Spleen (tissue), 11 donors: Measurements from ENCODE around the gene GAB2. TPM values are rescaled to one million over a fixed set of nuclear protein-coding genes. Genes with fewer than 3 reads are reported as not detected.

ENCODE experiments used
- DNase-seq: peaks from one replicate; pipeline ENCODE4 v3.0.0-alpha.2; 2020
- H3K27ac ChIP-seq, 8 donors: fragments of 200-600 bp; sonication (generic) in 7 of 8; 1 replicate in 4 of 8; 2 replicates in 4 of 8; pipeline versions ENCODE4 v1.5.0 to v1.8.0; 2016 to 2021; ENCODE audit warnings: inconsistent platforms in 4 of 8, mild to moderate bottlenecking in 4 of 8, moderate library complexity in 1 of 8
- H3K27me3 ChIP-seq, 7 donors: fragments of 200-600 bp; sonication (generic) in 6 of 7; replicated peaks in 1 of 7; 1 replicate in 4 of 7; 2 replicates in 3 of 7; pipeline versions ENCODE4 v1.5.0 to v1.8.0; 2016 to 2021; ENCODE audit warnings: inconsistent platforms in 3 of 7, mild to moderate bottlenecking in 1 of 7
- H3K36me3 ChIP-seq, 6 donors: fragments of 200-600 bp; sonication (generic) in 5 of 6; 1 replicate in 4 of 6; 2 replicates in 2 of 6; pipeline versions ENCODE4 v1.5.0 to v1.8.0; 2016 to 2021; ENCODE audit warnings: inconsistent platforms in 2 of 6
- H3K4me1 ChIP-seq, 6 donors: fragments of 200-600 bp; sonication (generic) in 5 of 6; 1 replicate in 3 of 6; 2 replicates in 3 of 6; pipeline versions ENCODE4 v1.5.0 to v1.8.0; 2016 to 2021; ENCODE audit warnings: inconsistent platforms in 3 of 6
- H3K4me3 ChIP-seq, 8 donors: fragments of 200-600 bp; sonication (generic) in 7 of 8; 1 replicate in 4 of 8; 2 replicates in 4 of 8; pipeline versions ENCODE4 v1.5.0 to v1.8.0; 2016 to 2021; ENCODE audit warnings: inconsistent platforms in 4 of 8, mild to moderate bottlenecking in 4 of 8, moderate library complexity in 2 of 8
- H3K9me3 ChIP-seq, 8 donors: fragments of 200-600 bp; sonication (generic) in 7 of 8; 1 replicate in 4 of 8; 2 replicates in 4 of 8; pipeline versions ENCODE4 v1.5.0 to v1.8.0; 2016 to 2021; ENCODE audit warnings: inconsistent platforms in 4 of 8
- POLR2A ChIP-seq, 3 donors: fragments of 450-650 bp; IDR thresholded peaks; one replicate each; pipeline ENCODE4 v1.5.1; 2017; ENCODE audit warnings: antibody characterized with exemption in 3 of 3, mild to moderate bottlenecking in 1 of 3
- POLR2AphosphoS5 ChIP-seq, 3 donors: sonication (generic); formaldehyde crosslinking; IDR thresholded peaks; one replicate each; pipeline ENCODE4 v1.5.1; 2017; ENCODE audit warnings: antibody characterized with exemption in 3 of 3
- WGBS, 5 donors: extraction: QIAGEN DNeasy Blood & Tissue Kit in 3 of 5; methylation state at CpG; one replicate each; pipeline versions ENCODE4 v1.1.5 to v1.1.7; 2013 to 2018; 5-methylcytosine and 5-hydroxymethylcytosine counted together
- intact Hi-C: fragments of 100-400 bp; cut with DNase I; formaldehyde crosslinking; loops from one replicate; pipeline ENCODE4 v1.15.0; 2023; ENCODE audit warnings: low total_unique reads
- polyA plus RNA-seq, 3 donors: library from polyadenylated mRNA; stranded (reverse); fragments of 200-250 nt; gene quantifications; one replicate each; pipeline ENCODE4 v1.2.1, GENCODE V29; 2013
- total RNA-seq, 7 donors: library from RNA; depleted of rRNA in 3 of 7; stranded (reverse); fragments of >200 nt in 3 of 7; fragmentation: NEBNext Ultra II Directional in 4 of 7; extraction: Animal tissue kit (Norgen Biotek cat#: 25700) in 4 of 7; gene quantifications; one replicate each; pipeline versions ENCODE4 v1.1.0 to v1.2.1, GENCODE V29; 2016 to 2021
- TF ChIP-seq, protein P1 (sequence below), 11 experiments: fragments of 200-600 bp in 7 of 11; fragments of 450-650 bp in 4 of 11; sonication (generic) in 4 of 11; IDR thresholded peaks in 8 of 11; conservative IDR thresholded peaks in 3 of 11; 1 replicate in 7 of 11; 2 replicates in 4 of 11; pipeline versions ENCODE4 v1.4.0 to v1.8.0; 2016 to 2021; ENCODE audit warnings: antibody characterized with exemption in 11 of 11, inconsistent platforms in 4 of 11, mild to moderate bottlenecking in 1 of 11
- donor health status: healthy with polysubstance abuse.
- donor health status: DM: no; HTN: no; CAD: no; lungs with moderate emphysema.
- donor health status: DM: no; HTN: no; CAD: no.
- donor health status: Bipolar disorder and iron deficiency.
- donor health status: healthy.
- donor health status: DM: no; HTN: no; CAD: no.
- donor health status: DM: yes; HTN: yes; CAD: no.

GAB2 gene
- total and polyA plus RNA-seq, 10 donors: 2.3 to 57.7 (median 47.0) TPM

- Histone ChIP-seq H3K27ac (no peak overlapping the region), H3K4me3 (no peak overlapping the region), H3K4me1 (peaks cover 0 to 28% (median 14%) of the 10 kb centered on the region in 6 donors), H3K27me3 (no peaks in the 10 kb centered on the region), H3K9me3 (no peaks in the 10 kb centered on the region), H3K36me3 (peaks cover 0 to 53% (median 9%) of the 10 kb centered on the region in 6 donors)
- TF ChIP-seq, protein P1, sequence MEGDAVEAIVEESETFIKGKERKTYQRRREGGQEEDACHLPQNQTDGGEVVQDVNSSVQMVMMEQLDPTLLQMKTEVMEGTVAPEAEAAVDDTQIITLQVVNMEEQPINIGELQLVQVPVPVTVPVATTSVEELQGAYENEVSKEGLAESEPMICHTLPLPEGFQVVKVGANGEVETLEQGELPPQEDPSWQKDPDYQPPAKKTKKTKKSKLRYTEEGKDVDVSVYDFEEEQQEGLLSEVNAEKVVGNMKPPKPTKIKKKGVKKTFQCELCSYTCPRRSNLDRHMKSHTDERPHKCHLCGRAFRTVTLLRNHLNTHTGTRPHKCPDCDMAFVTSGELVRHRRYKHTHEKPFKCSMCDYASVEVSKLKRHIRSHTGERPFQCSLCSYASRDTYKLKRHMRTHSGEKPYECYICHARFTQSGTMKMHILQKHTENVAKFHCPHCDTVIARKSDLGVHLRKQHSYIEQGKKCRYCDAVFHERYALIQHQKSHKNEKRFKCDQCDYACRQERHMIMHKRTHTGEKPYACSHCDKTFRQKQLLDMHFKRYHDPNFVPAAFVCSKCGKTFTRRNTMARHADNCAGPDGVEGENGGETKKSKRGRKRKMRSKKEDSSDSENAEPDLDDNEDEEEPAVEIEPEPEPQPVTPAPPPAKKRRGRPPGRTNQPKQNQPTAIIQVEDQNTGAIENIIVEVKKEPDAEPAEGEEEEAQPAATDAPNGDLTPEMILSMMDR (IDR thresholded peaks at IDR 0.05 in 8 of 11, conservative IDR thresholded peaks at IDR 0.05 in 3 of 11): no peak
- intact Hi-C loops: no loop called here
- DNase-seq: peak; percentile 47
- WGBS, 5 donors: 85 to 95% (median 90%) methylated on average over 3 to 4 of the region's 4 CpGs
Measured at GRCh38 chr11:78200061-78200460, 217.6 kb downstream of the GAB2 start.

DNA sequence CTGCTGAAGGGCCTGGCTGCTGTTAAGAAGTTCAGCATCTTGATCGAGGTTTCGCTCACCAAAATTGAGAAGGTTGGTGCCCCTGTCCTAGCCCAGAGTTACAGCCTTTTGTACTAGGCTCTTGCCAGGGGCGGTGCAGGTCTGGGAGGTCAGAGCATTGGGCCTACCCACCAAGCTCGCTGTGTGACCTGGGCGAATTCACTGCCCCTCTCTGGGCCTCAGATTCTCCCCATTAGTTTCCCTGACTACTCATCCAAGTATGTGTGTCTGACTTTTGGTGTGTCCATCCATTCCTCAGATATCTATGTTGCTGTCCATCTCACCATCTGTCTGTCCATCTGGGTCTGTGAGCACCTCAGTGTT lies 218.0 kb downstream of the GAB2 start:
- intact Hi-C loops: no loop called here
- DNase-seq: peak; percentile 25
- no peak for TF ChIP-seq POLR2AphosphoS5 (IDR thresholded peaks at IDR 0.05)
- TF ChIP-seq, protein P1 (IDR thresholded peaks at IDR 0.05 in 8 of 11, conservative IDR thresholded peaks at IDR 0.05 in 3 of 11): no peak
- TF ChIP-seq POLR2A (IDR thresholded peaks at IDR 0.05): no peak
- Histone ChIP-seq H3K27me3 (no peaks in the 10 kb centered on the region), H3K4me3 (no peak overlapping the region), H3K27ac (no peak overlapping the region), H3K9me3 (no peaks in the 10 kb centered on the region), H3K36me3 (peaks cover 0 to 51% (median 9%) of the 10 kb centered on the region in 6 donors), H3K4me1 (peaks cover 0 to 28% (median 14%) of the 10 kb centered on the region in 6 donors)
- WGBS, 5 donors: 92 to 99% (median 98%) methylated on average over 5 of the region's 5 CpGs

DNA sequence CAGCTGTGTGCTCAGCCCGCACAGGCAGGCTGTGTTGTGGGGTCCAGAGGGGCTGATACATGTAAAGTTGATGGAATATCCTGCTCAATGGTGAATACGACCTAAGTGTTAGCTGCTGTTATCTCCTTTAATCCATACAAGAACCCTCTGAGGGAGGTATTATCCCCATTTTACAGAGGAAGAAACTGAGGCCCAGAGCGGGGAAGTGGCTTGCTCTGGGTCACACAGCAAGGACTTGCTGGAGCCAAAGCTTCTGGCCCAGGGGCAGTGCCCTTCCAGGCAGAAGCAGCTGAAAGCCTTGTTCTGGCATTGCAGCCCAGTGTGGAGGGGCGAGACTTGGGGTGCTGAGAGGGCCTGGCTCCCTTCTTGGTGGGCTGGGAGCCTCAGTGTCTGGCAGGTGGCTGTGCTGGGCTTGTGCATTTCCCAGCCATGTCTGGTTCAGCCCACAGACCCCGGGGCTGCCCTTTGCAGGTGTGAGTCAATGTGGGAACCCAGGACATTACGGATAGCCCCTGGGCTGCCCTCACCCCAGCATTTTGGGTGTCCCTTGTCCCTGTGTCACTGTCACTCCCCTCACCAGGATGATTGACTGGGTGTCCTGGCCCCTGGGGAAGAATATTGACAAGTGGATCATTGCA lies 218.5 kb downstream of the GAB2 start:
- Histone ChIP-seq H3K27me3 (no peaks in the 10 kb centered on the region), H3K9me3 (no peaks in the 10 kb centered on the region), H3K4me3 (no peak overlapping the region), H3K4me1 (peaks cover 0 to 28% (median 14%) of the 10 kb centered on the region in 6 donors), H3K36me3 (peaks cover 0 to 51% (median 9%) of the 10 kb centered on the region in 6 donors), H3K27ac (no peak overlapping the region)
- 89 to 97% (median 95%) methylated on average over 6 of the region's 6 CpGs for WGBS, 5 donors
- TF ChIP-seq POLR2A (IDR thresholded peaks at IDR 0.05) (no peak), POLR2AphosphoS5 (IDR thresholded peaks at IDR 0.05) (no peak)
- TF ChIP-seq, protein P1 (IDR thresholded peaks at IDR 0.05 in 8 of 11, conservative IDR thresholded peaks at IDR 0.05 in 3 of 11): no peak
- peak; percentile 54 for DNase-seq
- intact Hi-C loops: no loop called here

GRCh38 chr11:78197816-78198215 lies 219.8 kb downstream of the GAB2 start:
- Histone ChIP-seq H3K27me3 (no peaks in the 10 kb centered on the region), H3K4me3 (no peak overlapping the region), H3K4me1 (peaks cover 0 to 31% (median 8%) of the 10 kb centered on the region in 6 donors), H3K27ac (no peak overlapping the region), H3K36me3 (peaks cover 0 to 51% (median 9%) of the 10 kb centered on the region in 6 donors), H3K9me3 (no peaks in the 10 kb centered on the region)
- intact Hi-C loops: no loop called here
- TF ChIP-seq POLR2A (IDR thresholded peaks at IDR 0.05) (no peak), POLR2AphosphoS5 (IDR thresholded peaks at IDR 0.05) (no peak)
- TF ChIP-seq, protein P1 (IDR thresholded peaks at IDR 0.05 in 8 of 11, conservative IDR thresholded peaks at IDR 0.05 in 3 of 11): no peak
- DNase-seq: peak; percentile 63
- 52 to 97% (median 91%) methylated on average over 5 to 8 of the region's 8 CpGs for WGBS, 5 donors
